Islet of Langerhans (tissue), 1 donor: ENCODE measurements around the gene TBXAS1.

Source experiments
- FAIRE-seq: peaks from one replicate; lab custom pipeline; 2011; peaks lifted over from hg19 to GRCh38; lab: Jason Lieb, UNC

TBXAS1 gene

GRCh38 chr7:139829025-139829774, at the start of gene TBXAS1:
Gene TBXAS1 (plus strand): TSS chr7:139829264. CDS start chr7:139829391, 127 bp downstream.
- FAIRE-seq, result peak; percentile 97

GRCh38 chr7:139782932-139783331, 46.1 kb upstream of the TBXAS1 start:
- no peak for FAIRE-seq

GRCh38 chr7:139783647-139784385, 45.2 kb upstream of the TBXAS1 start:
- no peak for FAIRE-seq

GRCh38 chr7:139784648-139785047, 44.4 kb upstream of the TBXAS1 start:
- FAIRE-seq, result no peak

GRCh38 chr7:139791316-139791715, 37.7 kb upstream of the TBXAS1 start:
- no peak for FAIRE-seq

GRCh38 chr7:139797607-139798006, 31.5 kb upstream of the TBXAS1 start:
- no peak for FAIRE-seq

- no peak for FAIRE-seq
These were observed 30.8 kb upstream of the TBXAS1 start for GRCh38 chr7:139798221-139798620.

GRCh38 chr7:139798892-139799291, 30.2 kb upstream of the TBXAS1 start:
- FAIRE-seq, result no peak

- FAIRE-seq, result no peak
These were observed 29.5 kb upstream of the TBXAS1 start for GRCh38 chr7:139799586-139799985.

GRCh38 chr7:139804571-139804970, 24.5 kb upstream of the TBXAS1 start:
- no peak for FAIRE-seq

GRCh38 chr7:139807009-139807408, 22.1 kb upstream of the TBXAS1 start:
- no peak for FAIRE-seq

- no peak for FAIRE-seq
These were observed 20.6 kb upstream of the TBXAS1 start for GRCh38 chr7:139808427-139808826.

- no peak for FAIRE-seq
These were observed 20.1 kb upstream of the TBXAS1 start for GRCh38 chr7:139808846-139809442.

- FAIRE-seq, result no peak
These were observed 18.0 kb upstream of the TBXAS1 start for GRCh38 chr7:139811066-139811465.

- FAIRE-seq, result no peak
These were observed 15.9 kb upstream of the TBXAS1 start for GRCh38 chr7:139813151-139813550.

- no peak for FAIRE-seq
These were observed 15.4 kb upstream of the TBXAS1 start for GRCh38 chr7:139813689-139814088.

- no peak for FAIRE-seq
These were observed 11.8 kb upstream of the TBXAS1 start for GRCh38 chr7:139817249-139817648.

- no peak for FAIRE-seq
These were observed 9.0 kb upstream of the TBXAS1 start for GRCh38 chr7:139820089-139820488.

GRCh38 chr7:139821349-139822105, 7.5 kb upstream of the TBXAS1 start:
- no peak for FAIRE-seq

GRCh38 chr7:139822855-139823254, 6.2 kb upstream of the TBXAS1 start:
- no peak for FAIRE-seq

GRCh38 chr7:139823959-139824521, 5.0 kb upstream of the TBXAS1 start:
- FAIRE-seq, result no peak

GRCh38 chr7:139825666-139826290, 3.3 kb upstream of the TBXAS1 start:
- no peak for FAIRE-seq
